Endothelial cell of umbilical vein (primary cell): Measurements from ENCODE around the gene OR7C1. TPM values are rescaled to one million over a fixed set of nuclear protein-coding genes. Genes with fewer than 3 reads are reported as not detected.

ENCODE experiments used
- BruUV-seq: library from RNA; stranded (reverse); fragments of 400-500 nt; replicated peaks from 2 replicates; lab custom pipeline; 2021; lab: Mats Ljungman, UMichigan
- CTCF ChIA-PET: fragments of 300-600, 350-600 bp; sonication (Branson Sonifier 250); formaldehyde crosslinking; loops from one replicate; lab custom pipeline; 2021; ENCODE audit warnings: antibody characterized with exemption, inconsistent platforms; lab: Charles Lee
- POLR2A ChIA-PET: fragments of 300-600, 350-600 bp; sonication (Branson Sonifier 250); formaldehyde crosslinking; loops from one replicate; lab custom pipeline; 2021; ENCODE audit warnings: antibody characterized with exemption, inconsistent platforms; lab: Charles Lee
- DNase-seq: peaks from one replicate; pipeline ENCODE4 v3.0.0-alpha.2; 2011; ENCODE audit warnings: low read depth, low spot score
- FAIRE-seq: peaks from 2 replicates; lab custom pipeline; 2011; peaks lifted over from hg19 to GRCh38; lab: Jason Lieb, UNC
- H2AFZ ChIP-seq: 2 replicates; pipeline ENCODE4 v1.6.0; 2012; ENCODE audit warnings: low read depth, low read length, control low read depth, inconsistent platforms
- H3K27ac ChIP-seq: 2 replicates; pipeline ENCODE4 v1.5.1; 2011; ENCODE audit warnings: low read depth, mild to moderate bottlenecking, control low read depth, low read length, moderate library complexity; ENCODE audit not compliant: insufficient read depth
- H3K27me3 ChIP-seq, 2 experiments: 2 replicates each; pipeline versions ENCODE4 v1.6.0 to v1.6.1; 2011; ENCODE audit warnings: low read length in 2 of 2, mixed read lengths in 1 of 2; ENCODE audit not compliant: control insufficient read depth in 2 of 2, insufficient read depth in 2 of 2
- H3K36me3 ChIP-seq, 2 experiments: 2 replicates in 1 of 2; 3 replicates in 1 of 2; pipeline ENCODE4 v1.5.1; 2011; ENCODE audit warnings: low read length in 2 of 2, mild to moderate bottlenecking in 1 of 2, moderate library complexity in 1 of 2; ENCODE audit not compliant: control insufficient read depth in 2 of 2, insufficient read depth in 2 of 2; ENCODE audit errors: extremely low read depth in 1 of 2
- H3K4me1 ChIP-seq: 3 replicates; pipeline ENCODE4 v1.5.1; 2011; ENCODE audit warnings: mild to moderate bottlenecking, low read length; ENCODE audit not compliant: control insufficient read depth, insufficient read depth; ENCODE audit errors: extremely low read depth
- H3K4me2 ChIP-seq: 2 replicates; pipeline ENCODE4 v1.6.1; 2011; ENCODE audit warnings: low read length, control low read depth, mixed read lengths; ENCODE audit not compliant: insufficient read depth
- H3K4me3 ChIP-seq, 3 experiments: fragments of 200-600 bp in 1 of 3; sonication (generic), shearing (Covaris generic) in 1 of 3; replicated peaks in 1 of 3; 2 replicates each; pipeline ENCODE4 v1.5.1; 2011 to 2016; ENCODE audit warnings: control low read depth in 3 of 3, low read length in 3 of 3, mild to moderate bottlenecking in 2 of 3, inconsistent platforms in 1 of 3, low read depth in 1 of 3, moderate library complexity in 1 of 3; ENCODE audit not compliant: insufficient read depth in 1 of 3
- H3K79me2 ChIP-seq: 2 replicates; pipeline ENCODE4 v1.6.0; 2012; ENCODE audit warnings: low read length, inconsistent platforms; ENCODE audit not compliant: control insufficient read depth, insufficient read depth
- H3K9ac ChIP-seq: replicated peaks from 2 replicates; pipeline ENCODE3; 2011; ENCODE audit warnings: low read length, control low read depth; ENCODE audit not compliant: insufficient read depth; ENCODE audit errors: extremely low read depth
- H3K9me1 ChIP-seq: replicated peaks from 3 replicates; pipeline ENCODE4 v1.6.0; 2011; ENCODE audit warnings: mild to moderate bottlenecking, low read length; ENCODE audit not compliant: control insufficient read depth, insufficient read depth; ENCODE audit errors: extremely low read depth
- H3K9me3 ChIP-seq: replicated peaks from 2 replicates; pipeline ENCODE4 v1.5.1; 2012; ENCODE audit warnings: low read length, inconsistent platforms; ENCODE audit not compliant: control insufficient read depth, insufficient read depth
- H4K20me1 ChIP-seq: replicated peaks from 2 replicates; pipeline ENCODE3; 2011; ENCODE audit warnings: mild to moderate bottlenecking, low read length; ENCODE audit not compliant: control insufficient read depth, insufficient read depth; ENCODE audit errors: extremely low read depth
- EZH2 ChIP-seq: IDR thresholded peaks from 2 replicates; pipeline ENCODE4 v1.6.1; 2012; ENCODE audit warnings: borderline replicate concordance, low read depth, mild to moderate bottlenecking, moderate library complexity, low read length, inconsistent platforms; ENCODE audit not compliant: severe bottlenecking
- FOS ChIP-seq: IDR thresholded peaks from 2 replicates; pipeline ENCODE4 v1.6.1; 2011; ENCODE audit warnings: mild to moderate bottlenecking, low read length, moderate library complexity, borderline replicate concordance; ENCODE audit not compliant: insufficient read depth
- GATA2 ChIP-seq: IDR thresholded peaks from 2 replicates; pipeline ENCODE4 v1.7.0; 2011; ENCODE audit warnings: low read depth, mild to moderate bottlenecking, moderate library complexity, mixed read lengths, low read length; ENCODE audit not compliant: insufficient read length, insufficient read depth
- JUN ChIP-seq: IDR thresholded peaks from 2 replicates; pipeline ENCODE4 v1.6.1; 2011; ENCODE audit warnings: borderline replicate concordance, low read depth; ENCODE audit not compliant: insufficient read length, insufficient read depth
- MYC ChIP-seq: IDR thresholded peaks from one replicate; pipeline ENCODE4 v1.6.1; 2011; ENCODE audit warnings: mild to moderate bottlenecking, low read depth, low read length
- POLR2A ChIP-seq: IDR thresholded peaks from 2 replicates; pipeline ENCODE4 v1.6.1; 2012; ENCODE audit warnings: low read depth, mild to moderate bottlenecking, control low read depth, low read length
- POLR2AphosphoS5 ChIP-seq: IDR thresholded peaks from 2 replicates; pipeline ENCODE4 v1.6.1; 2012; ENCODE audit warnings: low read depth, mild to moderate bottlenecking, control low read depth, low read length, moderate library complexity; ENCODE audit not compliant: insufficient read depth
- dilution Hi-C: fragments of 300-500 bp; cut with MboI; formaldehyde crosslinking; loops from one replicate; pipeline ENCODE4 v1.15.0; 2019; ENCODE audit warnings: low sequenced_read_pairs; ENCODE audit not compliant: extremely low pct_ligation_motif_present
- intact Hi-C: fragments of 100-400 bp; cut with micrococcal nuclease; formaldehyde crosslinking; loops from one replicate; pipeline ENCODE4 v1.10.0; 2022
- polyA plus RNA-seq, 4 experiments: library from polyadenylated mRNA; depleted of rRNA in 3 of 4; stranded (reverse) in 3 of 4; unstranded in 1 of 4; fragments of >200 nt; gene quantifications; 2 replicates each; pipeline versions ENCODE4 v1.2.1 to v1.2.3, GENCODE V29; 2011 to 2012; ENCODE audit warnings: missing spikeins in 1 of 4
- total RNA-seq: library from RNA; stranded (reverse); gene quantifications from 2 replicates; pipeline ENCODE4 v1.2.3, GENCODE V29; 2021
- TF ChIP-seq, protein P1 (sequence below), 2 donors: IDR thresholded peaks; 1 replicate in 1 of 2; 2 replicates in 1 of 2; pipeline ENCODE4 v1.5.1; 2011; ENCODE audit warnings: low read length in 2 of 2, mild to moderate bottlenecking in 2 of 2, moderate library complexity in 2 of 2, control low read depth in 1 of 2, inconsistent platforms in 1 of 2, low read depth in 1 of 2; ENCODE audit not compliant: insufficient read depth in 1 of 2; ENCODE audit errors: extremely low read depth in 1 of 2
- TF ChIP-seq, protein P2 (sequence below): IDR thresholded peaks from 2 replicates; pipeline ENCODE4 v1.6.1; 2011; ENCODE audit not compliant: insufficient read depth, insufficient read length

Gene OR7C1
- total and polyA plus RNA-seq, 2 donors (not counting 3 experiments of a cell fraction or from before 2014, with no cell fraction given) = not detected

DNA sequence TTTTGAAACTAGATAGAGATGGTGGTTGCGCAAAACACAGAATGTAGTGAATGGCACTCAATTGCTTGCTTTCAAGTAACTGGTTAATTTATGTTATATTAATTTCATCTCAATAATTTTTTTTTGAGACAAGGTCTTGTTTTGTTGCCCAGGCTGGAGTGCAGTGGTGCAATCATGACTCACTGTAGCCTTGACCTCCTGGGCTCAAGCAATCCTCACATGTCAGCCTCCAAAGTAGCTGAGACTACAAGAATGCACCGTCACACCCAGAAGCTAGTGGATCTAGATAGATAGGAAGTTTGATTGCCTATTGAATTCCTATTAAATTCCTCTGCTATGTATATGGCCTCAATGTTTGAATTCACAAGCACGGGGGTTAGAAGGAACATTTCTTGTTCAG, 30.2 kb downstream of the OR7C1 start:
- intact Hi-C loops = no loop called here
- dilution Hi-C loops = no loop called here
- Histone ChIP-seq H3K9me3 (no peaks in the 10 kb centered on the region), H4K20me1 (no peaks in the 10 kb centered on the region), H3K9ac (no peak overlapping the region), H2AFZ (no peak overlapping the region), H3K27me3 (no peaks in the 10 kb centered on the region), H3K36me3 (no peaks in the 10 kb centered on the region), H3K4me2 (no peak overlapping the region), H3K4me3 (no peak overlapping the region), H3K9me1 (no peaks in the 10 kb centered on the region), H3K27ac (no peak overlapping the region), H3K79me2 (no peaks in the 10 kb centered on the region), H3K4me1 (no peaks in the 10 kb centered on the region)
- no peak for DNase-seq
- ChIA-PET CTCF (no interaction called here), POLR2A (no interaction called here)
- TF ChIP-seq JUN = no peak
- no peak for TF ChIP-seq POLR2AphosphoS5
- no peak for TF ChIP-seq POLR2A
- TF ChIP-seq EZH2 = no peak
- TF ChIP-seq MYC = no peak
- TF ChIP-seq, protein P1, sequence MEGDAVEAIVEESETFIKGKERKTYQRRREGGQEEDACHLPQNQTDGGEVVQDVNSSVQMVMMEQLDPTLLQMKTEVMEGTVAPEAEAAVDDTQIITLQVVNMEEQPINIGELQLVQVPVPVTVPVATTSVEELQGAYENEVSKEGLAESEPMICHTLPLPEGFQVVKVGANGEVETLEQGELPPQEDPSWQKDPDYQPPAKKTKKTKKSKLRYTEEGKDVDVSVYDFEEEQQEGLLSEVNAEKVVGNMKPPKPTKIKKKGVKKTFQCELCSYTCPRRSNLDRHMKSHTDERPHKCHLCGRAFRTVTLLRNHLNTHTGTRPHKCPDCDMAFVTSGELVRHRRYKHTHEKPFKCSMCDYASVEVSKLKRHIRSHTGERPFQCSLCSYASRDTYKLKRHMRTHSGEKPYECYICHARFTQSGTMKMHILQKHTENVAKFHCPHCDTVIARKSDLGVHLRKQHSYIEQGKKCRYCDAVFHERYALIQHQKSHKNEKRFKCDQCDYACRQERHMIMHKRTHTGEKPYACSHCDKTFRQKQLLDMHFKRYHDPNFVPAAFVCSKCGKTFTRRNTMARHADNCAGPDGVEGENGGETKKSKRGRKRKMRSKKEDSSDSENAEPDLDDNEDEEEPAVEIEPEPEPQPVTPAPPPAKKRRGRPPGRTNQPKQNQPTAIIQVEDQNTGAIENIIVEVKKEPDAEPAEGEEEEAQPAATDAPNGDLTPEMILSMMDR (IDR thresholded peaks at IDR 0.05; ENCODE audit: extremely low read depth in 1 of 2, insufficient read depth in 1 of 2, low read depth in 1 of 2, low read length in 2 of 2) = no peak
- TF ChIP-seq, protein P2, sequence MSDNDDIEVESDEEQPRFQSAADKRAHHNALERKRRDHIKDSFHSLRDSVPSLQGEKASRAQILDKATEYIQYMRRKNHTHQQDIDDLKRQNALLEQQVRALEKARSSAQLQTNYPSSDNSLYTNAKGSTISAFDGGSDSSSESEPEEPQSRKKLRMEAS = no peak
- no peak for TF ChIP-seq FOS
- no peak for TF ChIP-seq GATA2
- no TSS peak for BruUV-seq
- FAIRE-seq = no peak
